ENCODE measurements around the gene URB1. TPM values are rescaled to one million over a fixed set of nuclear protein-coding genes. Genes with fewer than 3 reads are reported as not detected.
"Not testable (repeated sequence)": the region's sequence is repeated elsewhere in the genome, so short reads cannot be mapped to it uniquely, and the experiment has no call there.

Gene URB1
- total RNA-seq, 1 donor: 21.7 TPM

GRCh38 chr21:32278103-32278502 is 114.7 kb downstream of the URB1 start:
- peak overlapping the region; percentile 98 for H3K4me3 ChIP-seq (ENCODE audit: insufficient read depth, low read length)
- H3K27me3 ChIP-seq (ENCODE audit: insufficient read depth, low read length): no peaks in the 10 kb centered on the region
- peak overlapping the region; percentile 98 for H3K4me2 ChIP-seq (ENCODE audit: insufficient read depth, low read length)
- peaks cover 5% of the 10 kb centered on the region for H3K36me3 ChIP-seq (ENCODE audit: insufficient read depth, low read length)
- peak overlapping the region; percentile 52 for H3K27ac ChIP-seq (ENCODE audit: low read depth, low read length)
- peaks cover 24% of the 10 kb centered on the region for H3K79me2 ChIP-seq (ENCODE audit: insufficient read depth, low read length)
- peaks cover 17% of the 10 kb centered on the region for H3K4me1 ChIP-seq (ENCODE audit: insufficient read depth, low read length)
- H3K9me3 ChIP-seq (ENCODE audit: low read depth, low read length): no peaks in the 10 kb centered on the region
- H4K20me1 ChIP-seq (ENCODE audit: insufficient read depth, low read length): no peaks in the 10 kb centered on the region
- no peak for TF ChIP-seq CTCF (IDR thresholded peaks at IDR 0.05; ENCODE audit: extremely low read depth, low read depth, low read length)
- no peak for DNase-seq (ENCODE audit: insufficient read length, low spot score, missing footprints)
- H2AFZ ChIP-seq (ENCODE audit: low read length): peak overlapping the region; percentile 98

- DNase-seq (ENCODE audit: insufficient read length, low spot score, missing footprints): no peak
- no peak for TF ChIP-seq CTCF (IDR thresholded peaks at IDR 0.05; ENCODE audit: extremely low read depth, low read depth, low read length)
- no peak overlapping the region for H3K4me3 ChIP-seq (ENCODE audit: insufficient read depth, low read length)
- H3K4me1 ChIP-seq (ENCODE audit: insufficient read depth, low read length): peaks cover 17% of the 10 kb centered on the region
- no peaks in the 10 kb centered on the region for H3K27me3 ChIP-seq (ENCODE audit: insufficient read depth, low read length)
- H3K27ac ChIP-seq (ENCODE audit: low read depth, low read length): no peak overlapping the region
- peaks cover 10% of the 10 kb centered on the region for H3K36me3 ChIP-seq (ENCODE audit: insufficient read depth, low read length)
- H3K9me3 ChIP-seq (ENCODE audit: low read depth, low read length): no peaks in the 10 kb centered on the region
- no peak overlapping the region for H2AFZ ChIP-seq (ENCODE audit: low read length)
- peaks cover 30% of the 10 kb centered on the region for H3K79me2 ChIP-seq (ENCODE audit: insufficient read depth, low read length)
- H3K4me2 ChIP-seq (ENCODE audit: insufficient read depth, low read length): no peak overlapping the region
- no peaks in the 10 kb centered on the region for H4K20me1 ChIP-seq (ENCODE audit: insufficient read depth, low read length)
These were observed 116.1 kb downstream of the URB1 start for GRCh38 chr21:32276671-32277070.

DNA sequence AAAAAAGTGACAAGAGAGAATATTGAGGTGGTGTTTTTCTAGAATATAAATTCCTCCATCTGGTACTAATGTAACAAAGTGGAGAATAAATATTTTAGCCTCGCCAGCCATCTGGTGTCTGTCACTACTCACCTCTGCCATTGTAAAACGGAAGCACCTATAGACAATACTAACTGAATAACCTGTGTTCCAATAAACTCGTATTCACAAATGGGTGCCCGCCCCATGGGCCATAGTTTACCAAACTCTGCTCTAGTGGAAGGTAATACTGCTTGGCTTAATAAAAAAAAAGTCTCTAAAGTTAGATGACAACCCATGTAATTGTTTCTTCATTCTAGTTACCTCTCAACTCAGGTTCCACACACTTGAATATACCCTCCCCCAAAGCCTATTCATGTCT is 122.1 kb downstream of the URB1 start:
- Histone ChIP-seq H3K79me2 (ENCODE audit: insufficient read depth, low read length) (peaks cover 13% of the 10 kb centered on the region), H3K27me3 (ENCODE audit: insufficient read depth, low read length) (no peaks in the 10 kb centered on the region), H3K36me3 (ENCODE audit: insufficient read depth, low read length) (peaks cover 28% of the 10 kb centered on the region), H3K4me1 (ENCODE audit: insufficient read depth, low read length) (no peaks in the 10 kb centered on the region), H3K4me3 (ENCODE audit: insufficient read depth, low read length) (no peak overlapping the region), H2AFZ (ENCODE audit: low read length) (no peak overlapping the region), H3K9me3 (ENCODE audit: low read depth, low read length) (no peaks in the 10 kb centered on the region), H3K4me2 (ENCODE audit: insufficient read depth, low read length) (no peak overlapping the region), H4K20me1 (ENCODE audit: insufficient read depth, low read length) (no peaks in the 10 kb centered on the region), H3K27ac (ENCODE audit: low read depth, low read length) (no peak overlapping the region)
- no peak for DNase-seq (ENCODE audit: insufficient read length, low spot score, missing footprints)
- TF ChIP-seq CTCF (IDR thresholded peaks at IDR 0.05; ENCODE audit: extremely low read depth, low read depth, low read length): no peak

GRCh38 chr21:32265321-32265720 is 127.5 kb downstream of the URB1 start:
- not testable (repeated sequence) for DNase-seq (ENCODE audit: insufficient read length, low spot score, missing footprints); H3K79me2 ChIP-seq (ENCODE audit: insufficient read depth, low read length); H3K4me1 ChIP-seq (ENCODE audit: insufficient read depth, low read length); H3K27me3 ChIP-seq (ENCODE audit: insufficient read depth, low read length); H3K9me3 ChIP-seq (ENCODE audit: low read depth, low read length); H3K27ac ChIP-seq (ENCODE audit: low read depth, low read length); H3K4me3 ChIP-seq (ENCODE audit: insufficient read depth, low read length); H2AFZ ChIP-seq (ENCODE audit: low read length); H3K4me2 ChIP-seq (ENCODE audit: insufficient read depth, low read length); H4K20me1 ChIP-seq (ENCODE audit: insufficient read depth, low read length)
- peaks cover 18% of the 10 kb centered on the region for H3K36me3 ChIP-seq (ENCODE audit: insufficient read depth, low read length)
